IMR-90 (cell line): ENCODE data around the gene EIF1B. TPM values are rescaled to one million over a fixed set of nuclear protein-coding genes. Genes with fewer than 3 reads are reported as not detected.

Experiments used
- ATAC-seq: fragments of 200-7000 bp; cut with Tn5 transposase; 2 replicates; pipeline ENCODE4 v1.9.1; 2020; ENCODE audit warnings: low read depth, mild to moderate bottlenecking, moderate library complexity
- BruUV-seq: library from RNA; stranded (reverse); fragments of 400-500 nt; replicated peaks from 2 replicates; lab custom pipeline; 2021; lab: Mats Ljungman, UMichigan
- CTCF ChIA-PET: fragments of 300-600 bp; formaldehyde crosslinking; extraction: SDS; loops from one replicate; lab custom pipeline; 2021; ENCODE audit warnings: antibody characterized with exemption; lab: Yijun Ruan, JAX
- POLR2A ChIA-PET: fragments of 300-600 bp; sonication (Branson Sonifier 250); formaldehyde crosslinking; loops from one replicate; lab custom pipeline; 2022; ENCODE audit warnings: antibody characterized with exemption; ENCODE audit not compliant: unreplicated experiment; lab: Charles Lee
- DNase-seq: peaks from one replicate; pipeline ENCODE4 v3.0.0; 2013
- H2AFZ ChIP-seq: replicated peaks from 2 replicates; pipeline ENCODE3; 2013; ENCODE audit warnings: low read length, mild to moderate bottlenecking; ENCODE audit not compliant: poor library complexity
- H2AK5ac ChIP-seq: 2 replicates; pipeline ENCODE4 v1.6.1; 2013; ENCODE audit warnings: low read depth, low read length, inconsistent platforms
- H2AK9ac ChIP-seq: replicated peaks from 2 replicates; pipeline ENCODE3; 2013; ENCODE audit warnings: mild to moderate bottlenecking, low read depth, low read length, moderate library complexity; ENCODE audit not compliant: poor library complexity
- H2BK120ac ChIP-seq: 2 replicates; pipeline ENCODE4 v1.6.1; 2013; ENCODE audit warnings: low read depth, low read length, inconsistent platforms
- H2BK15ac ChIP-seq: 3 replicates; pipeline ENCODE4 v1.6.1; 2013; ENCODE audit warnings: low read depth, low read length, inconsistent platforms
- H2BK20ac ChIP-seq: 2 replicates; pipeline ENCODE4 v1.6.1; 2013; ENCODE audit warnings: low read depth, mild to moderate bottlenecking, inconsistent platforms, low read length, moderate library complexity
- H2BK5ac ChIP-seq: 2 replicates; pipeline ENCODE4 v1.6.1; 2013; ENCODE audit warnings: mild to moderate bottlenecking, low read depth, low read length, inconsistent platforms; ENCODE audit not compliant: poor library complexity, severe bottlenecking
- H3K14ac ChIP-seq: replicated peaks from 2 replicates; pipeline ENCODE4 v1.6.1; 2013; ENCODE audit warnings: low read depth, low read length, inconsistent platforms
- H3K18ac ChIP-seq: 2 replicates; pipeline ENCODE4 v1.6.1; 2013; ENCODE audit warnings: low read depth, low read length, control low read depth
- H3K23ac ChIP-seq: 2 replicates; pipeline ENCODE4 v1.6.1; 2013; ENCODE audit warnings: low read depth, low read length, inconsistent platforms
- H3K27ac ChIP-seq: 2 replicates; pipeline ENCODE4 v1.5.1; 2013; ENCODE audit warnings: mild to moderate bottlenecking, control low read depth, low read length; ENCODE audit not compliant: insufficient read depth
- H3K27me3 ChIP-seq: 2 replicates; pipeline ENCODE4 v1.6.1; 2013; ENCODE audit warnings: low read length; ENCODE audit not compliant: control insufficient read depth, insufficient read depth
- H3K36me3 ChIP-seq: 2 replicates; pipeline ENCODE4 v1.6.1; 2013; ENCODE audit warnings: low read length, mixed read lengths; ENCODE audit not compliant: control insufficient read depth, insufficient read depth
- H3K4ac ChIP-seq: 2 replicates; pipeline ENCODE4 v1.6.1; 2013; ENCODE audit warnings: low read depth, low read length, inconsistent platforms
- H3K4me1 ChIP-seq: 2 replicates; pipeline ENCODE4 v1.6.1; 2013; ENCODE audit warnings: low read length, mixed read lengths; ENCODE audit not compliant: control insufficient read depth, insufficient read depth
- H3K4me2 ChIP-seq: 2 replicates; pipeline ENCODE4 v1.6.1; 2013; ENCODE audit warnings: low read depth, mild to moderate bottlenecking, control low read depth, low read length, moderate library complexity
- H3K4me3 ChIP-seq: 2 replicates; pipeline ENCODE4 v1.5.1; 2013; ENCODE audit warnings: low read depth, mild to moderate bottlenecking, control low read depth, low read length, moderate library complexity; ENCODE audit not compliant: insufficient read depth
- H3K56ac ChIP-seq: 2 replicates; pipeline ENCODE4 v1.6.1; 2013; ENCODE audit warnings: low read length, inconsistent platforms; ENCODE audit not compliant: insufficient read depth; ENCODE audit errors: extremely low read depth
- H3K79me1 ChIP-seq, 2 experiments: 2 replicates each; pipeline ENCODE4 v1.6.1; 2013; ENCODE audit warnings: low read length in 2 of 2, inconsistent platforms in 1 of 2, low read depth in 1 of 2
- H3K9ac ChIP-seq: 2 replicates; pipeline ENCODE4 v1.6.1; 2013; ENCODE audit warnings: low read depth, low read length, control low read depth
- H3K9me1 ChIP-seq: 2 replicates; pipeline ENCODE4 v1.6.1; 2013; ENCODE audit warnings: low read length, inconsistent platforms; ENCODE audit not compliant: insufficient read depth
- H3K9me3 ChIP-seq: 2 replicates; pipeline ENCODE4 v1.6.1; 2013; ENCODE audit warnings: low read length; ENCODE audit not compliant: control insufficient read depth, insufficient read depth
- H4K20me1 ChIP-seq: 2 replicates; pipeline ENCODE4 v1.6.1; 2013; ENCODE audit warnings: low read length, inconsistent platforms; ENCODE audit not compliant: insufficient read depth
- H4K5ac ChIP-seq: 2 replicates; pipeline ENCODE4 v1.6.1; 2013; ENCODE audit warnings: mild to moderate bottlenecking, low read depth, low read length, control low read depth
- H4K8ac ChIP-seq, 2 experiments: 2 replicates each; pipeline ENCODE4 v1.6.1; 2013; ENCODE audit warnings: low read depth in 2 of 2, low read length in 2 of 2, control low read depth in 1 of 2, inconsistent platforms in 1 of 2
- H4K91ac ChIP-seq: 2 replicates; pipeline ENCODE4 v1.6.1; 2013; ENCODE audit warnings: low read depth, low read length, inconsistent platforms; ENCODE audit not compliant: insufficient read depth
- CHD1 ChIP-seq: IDR thresholded peaks from 2 replicates; pipeline ENCODE4 v1.6.1; 2012; ENCODE audit warnings: low read depth, low read length, improper control_type of control experiment
- ELK1 ChIP-seq: fragments of 150-350 bp; IDR thresholded peaks from 2 replicates; pipeline ENCODE4 v1.6.1; 2016; ENCODE audit warnings: low read depth, mild to moderate bottlenecking, low read length, moderate library complexity, borderline replicate concordance
- NFE2L2 ChIP-seq: fragments of 150-350 bp; IDR thresholded peaks from 2 replicates; pipeline ENCODE4 v1.6.1; 2016; ENCODE audit warnings: low read depth, mild to moderate bottlenecking, low read length
- RFX5 ChIP-seq: IDR thresholded peaks from 2 replicates; pipeline ENCODE4 v1.8.0; 2012; ENCODE audit warnings: low read depth, mild to moderate bottlenecking, low read length, moderate library complexity
- SMC3 ChIP-seq: fragments of 150-350 bp; IDR thresholded peaks from 2 replicates; pipeline ENCODE4 v1.6.1; 2016; ENCODE audit warnings: low read depth, mild to moderate bottlenecking, antibody characterized with exemption, low read length, moderate library complexity
- whole genome bisulfite sequencing, 2 experiments: methylation state at CpG; one replicate each; pipeline versions ENCODE4 v1.1.5 to v1.1.7; 2013; ENCODE audit warnings: missing lambda C conversion rate in 2 of 2; ENCODE audit not compliant: insufficient read length in 1 of 2; ENCODE audit errors: extremely low coverage in 2 of 2; 5-methylcytosine and 5-hydroxymethylcytosine counted together
- dilution Hi-C: fragments of 300-500 bp; cut with HindIII; formaldehyde crosslinking; loops from one replicate; pipeline ENCODE4 v1.14.3; 2018; ENCODE audit warnings: low sequenced_read_pairs; ENCODE audit not compliant: unreplicated experiment
- in situ Hi-C: fragments of 300-500 bp; cut with MboI; formaldehyde crosslinking; loops from 3 replicates; pipeline ENCODE4 v1.14.3; 2019; ENCODE audit warnings: low sequenced_read_pairs, inconsistent platforms, mixed read lengths
- intact Hi-C: fragments of 100-400 bp; cut with micrococcal nuclease; formaldehyde crosslinking; loops from 2 replicates; pipeline ENCODE4 v1.10.0; 2022
- polyA plus RNA-seq, 3 experiments: library from polyadenylated mRNA; depleted of rRNA; stranded (reverse); fragments of >200 nt; gene quantifications; 2 replicates each; pipeline ENCODE4 v1.2.3, GENCODE V29; 2012; ENCODE audit warnings: low replicate concordance in 1 of 3
- total RNA-seq: library from RNA; depleted of rRNA; stranded (reverse); fragments of >200 nt; gene quantifications from 2 replicates; pipeline ENCODE4 v1.2.3, GENCODE V29; 2012

Gene EIF1B
- total and polyA plus RNA-seq, 2 of the 4 experiments (the other 2 are of a cell fraction): 11.3 to 25.9 TPM

- DNase-seq (no peak), ATAC-seq (no peak)
- no peak overlapping the region for H2BK5ac ChIP-seq
- H4K8ac ChIP-seq: no peak overlapping the region
- H3K36me3 ChIP-seq: no peaks in the 10 kb centered on the region
- H3K9me3 ChIP-seq: no peaks in the 10 kb centered on the region
- H3K14ac ChIP-seq: no peak overlapping the region
- no peak overlapping the region for H3K9ac ChIP-seq
- H3K27me3 ChIP-seq: peaks cover 3% of the 10 kb centered on the region
- H3K4ac ChIP-seq: no peak overlapping the region
- no peak overlapping the region for H3K4me2 ChIP-seq
- H3K18ac ChIP-seq: no peak overlapping the region
- H2BK20ac ChIP-seq: no peak overlapping the region
- no peak overlapping the region for H3K23ac ChIP-seq
- no TSS peak for BruUV-seq
- no peak overlapping the region for H2AFZ ChIP-seq
- no peak overlapping the region for H3K27ac ChIP-seq
- no peak overlapping the region for H2BK120ac ChIP-seq
- no peak overlapping the region for H3K56ac ChIP-seq
- no peak overlapping the region for H2AK5ac ChIP-seq
- no peaks in the 10 kb centered on the region for H3K4me1 ChIP-seq
- no peaks in the 10 kb centered on the region for H3K9me1 ChIP-seq
- H4K91ac ChIP-seq: no peak overlapping the region
- no peaks in the 10 kb centered on the region for H3K79me1 ChIP-seq
- no CpG with 5 or more reads among the region's 4 CpGs for WGBS, 2 experiments
- H2AK9ac ChIP-seq: no peak overlapping the region
- in situ Hi-C loops (loop anchor here (25.0 kb wide), 2 partner anchors 253 to 853 kb away; partner anchors contain the start of gene CTNNB1), dilution Hi-C loops (no loop called here), intact Hi-C loops (no loop called here)
- no peak overlapping the region for H4K5ac ChIP-seq
- H3K4me3 ChIP-seq: no peak overlapping the region
- H2BK15ac ChIP-seq: no peak overlapping the region
- ChIA-PET CTCF (interaction anchor here (1.2 kb wide), 1 partner anchor 17 kb away, joined by 4 read pairs; no protein-coding TSS in a partner anchor), POLR2A (no interaction called here)
- TF ChIP-seq SMC3 (no peak), ELK1 (no peak), NFE2L2 (no peak), RFX5 (no peak), CHD1 (no peak)
- no peaks in the 10 kb centered on the region for H4K20me1 ChIP-seq
These were observed 24.3 kb downstream of the EIF1B start for GRCh38 chr3:40333852-40334251.
